ENCODE data around the gene ATP9B.

Gene ATP9B, protein sequence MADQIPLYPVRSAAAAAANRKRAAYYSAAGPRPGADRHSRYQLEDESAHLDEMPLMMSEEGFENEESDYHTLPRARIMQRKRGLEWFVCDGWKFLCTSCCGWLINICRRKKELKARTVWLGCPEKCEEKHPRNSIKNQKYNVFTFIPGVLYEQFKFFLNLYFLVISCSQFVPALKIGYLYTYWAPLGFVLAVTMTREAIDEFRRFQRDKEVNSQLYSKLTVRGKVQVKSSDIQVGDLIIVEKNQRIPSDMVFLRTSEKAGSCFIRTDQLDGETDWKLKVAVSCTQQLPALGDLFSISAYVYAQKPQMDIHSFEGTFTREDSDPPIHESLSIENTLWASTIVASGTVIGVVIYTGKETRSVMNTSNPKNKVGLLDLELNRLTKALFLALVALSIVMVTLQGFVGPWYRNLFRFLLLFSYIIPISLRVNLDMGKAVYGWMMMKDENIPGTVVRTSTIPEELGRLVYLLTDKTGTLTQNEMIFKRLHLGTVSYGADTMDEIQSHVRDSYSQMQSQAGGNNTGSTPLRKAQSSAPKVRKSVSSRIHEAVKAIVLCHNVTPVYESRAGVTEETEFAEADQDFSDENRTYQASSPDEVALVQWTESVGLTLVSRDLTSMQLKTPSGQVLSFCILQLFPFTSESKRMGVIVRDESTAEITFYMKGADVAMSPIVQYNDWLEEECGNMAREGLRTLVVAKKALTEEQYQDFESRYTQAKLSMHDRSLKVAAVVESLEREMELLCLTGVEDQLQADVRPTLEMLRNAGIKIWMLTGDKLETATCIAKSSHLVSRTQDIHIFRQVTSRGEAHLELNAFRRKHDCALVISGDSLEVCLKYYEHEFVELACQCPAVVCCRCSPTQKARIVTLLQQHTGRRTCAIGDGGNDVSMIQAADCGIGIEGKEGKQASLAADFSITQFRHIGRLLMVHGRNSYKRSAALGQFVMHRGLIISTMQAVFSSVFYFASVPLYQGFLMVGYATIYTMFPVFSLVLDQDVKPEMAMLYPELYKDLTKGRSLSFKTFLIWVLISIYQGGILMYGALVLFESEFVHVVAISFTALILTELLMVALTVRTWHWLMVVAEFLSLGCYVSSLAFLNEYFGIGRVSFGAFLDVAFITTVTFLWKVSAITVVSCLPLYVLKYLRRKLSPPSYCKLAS

DNA sequence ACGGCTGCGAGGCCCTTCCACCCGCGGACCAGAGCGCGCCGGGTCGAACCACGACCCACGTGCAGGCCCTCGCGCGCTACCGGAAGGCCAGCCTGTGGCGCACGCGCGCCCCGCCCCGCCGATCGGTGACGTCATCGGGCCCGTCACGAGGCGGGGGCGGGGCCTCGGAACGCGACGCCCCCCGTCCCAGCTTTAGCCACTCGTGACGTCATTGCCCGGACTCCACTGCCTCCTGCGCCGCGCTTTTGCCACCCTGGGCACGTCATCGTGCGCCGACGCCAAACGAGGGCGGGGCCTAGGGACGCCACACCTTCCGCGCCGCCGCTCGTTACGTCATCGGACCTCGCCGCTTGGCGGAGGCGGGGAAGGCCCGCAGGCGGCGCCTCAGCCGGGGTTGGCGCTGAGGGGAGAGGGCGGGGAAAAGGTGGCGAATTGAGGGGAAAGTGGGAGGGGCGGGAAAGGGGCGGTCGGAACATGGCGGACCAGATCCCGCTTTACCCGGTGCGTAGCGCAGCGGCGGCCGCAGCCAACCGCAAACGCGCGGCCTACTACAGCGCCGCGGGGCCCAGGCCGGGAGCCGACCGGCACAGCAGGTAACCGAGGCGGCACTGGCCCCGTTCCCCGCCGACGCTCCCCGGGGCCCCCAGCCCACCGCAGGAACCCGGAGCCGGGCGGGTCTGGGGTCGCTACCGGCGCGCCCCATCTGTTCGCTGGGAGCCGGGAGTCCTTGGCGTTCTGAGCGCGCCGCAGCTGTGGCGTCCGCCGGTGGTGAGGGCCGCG lies at the start of gene ATP9B:
Gene ATP9B (plus strand): TSS at position 458 of the 780 bp plus-strand sequence. CDS start 17 bp downstream, at position 475.
- peak within 1 kb of the TSS; percentile 86 for H3K4me3 ChIP-seq (replicated peaks; ENCODE audit: low read depth, low read length)
- DNase-seq (ENCODE audit: extremely low read depth, low read depth): peak; percentile 82
- TF ChIP-seq, protein P1, sequence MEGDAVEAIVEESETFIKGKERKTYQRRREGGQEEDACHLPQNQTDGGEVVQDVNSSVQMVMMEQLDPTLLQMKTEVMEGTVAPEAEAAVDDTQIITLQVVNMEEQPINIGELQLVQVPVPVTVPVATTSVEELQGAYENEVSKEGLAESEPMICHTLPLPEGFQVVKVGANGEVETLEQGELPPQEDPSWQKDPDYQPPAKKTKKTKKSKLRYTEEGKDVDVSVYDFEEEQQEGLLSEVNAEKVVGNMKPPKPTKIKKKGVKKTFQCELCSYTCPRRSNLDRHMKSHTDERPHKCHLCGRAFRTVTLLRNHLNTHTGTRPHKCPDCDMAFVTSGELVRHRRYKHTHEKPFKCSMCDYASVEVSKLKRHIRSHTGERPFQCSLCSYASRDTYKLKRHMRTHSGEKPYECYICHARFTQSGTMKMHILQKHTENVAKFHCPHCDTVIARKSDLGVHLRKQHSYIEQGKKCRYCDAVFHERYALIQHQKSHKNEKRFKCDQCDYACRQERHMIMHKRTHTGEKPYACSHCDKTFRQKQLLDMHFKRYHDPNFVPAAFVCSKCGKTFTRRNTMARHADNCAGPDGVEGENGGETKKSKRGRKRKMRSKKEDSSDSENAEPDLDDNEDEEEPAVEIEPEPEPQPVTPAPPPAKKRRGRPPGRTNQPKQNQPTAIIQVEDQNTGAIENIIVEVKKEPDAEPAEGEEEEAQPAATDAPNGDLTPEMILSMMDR (IDR thresholded peaks at IDR 0.05; ENCODE audit: low read depth, low read length, missing control alignments): no peak

DNA sequence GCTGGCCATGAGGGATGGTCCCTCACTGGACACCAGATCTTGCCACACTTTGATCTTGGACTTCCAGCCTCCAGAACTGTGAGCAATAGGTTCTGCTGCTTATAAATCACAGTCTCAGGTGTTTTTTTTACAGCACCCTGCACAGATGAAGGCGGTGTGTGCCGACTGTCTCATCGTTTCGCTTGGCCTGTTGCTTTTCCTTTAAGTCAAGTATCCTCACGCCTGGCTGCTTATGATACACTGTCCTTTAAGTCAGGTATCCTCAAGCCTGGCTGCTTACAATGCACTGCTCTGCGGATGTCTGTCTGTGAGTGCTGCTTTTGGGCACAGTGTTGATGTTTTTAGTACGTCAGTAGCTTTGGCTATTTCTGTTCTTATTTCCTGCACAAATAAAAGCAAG lies 49.3 kb upstream of the ATP9B start:
- no peak for DNase-seq (ENCODE audit: extremely low read depth, low read depth)
- TF ChIP-seq, protein P1 (IDR thresholded peaks at IDR 0.05; ENCODE audit: low read depth, low read length, missing control alignments): no peak
- no peak overlapping the region for H3K4me3 ChIP-seq (replicated peaks; ENCODE audit: low read depth, low read length)

DNA sequence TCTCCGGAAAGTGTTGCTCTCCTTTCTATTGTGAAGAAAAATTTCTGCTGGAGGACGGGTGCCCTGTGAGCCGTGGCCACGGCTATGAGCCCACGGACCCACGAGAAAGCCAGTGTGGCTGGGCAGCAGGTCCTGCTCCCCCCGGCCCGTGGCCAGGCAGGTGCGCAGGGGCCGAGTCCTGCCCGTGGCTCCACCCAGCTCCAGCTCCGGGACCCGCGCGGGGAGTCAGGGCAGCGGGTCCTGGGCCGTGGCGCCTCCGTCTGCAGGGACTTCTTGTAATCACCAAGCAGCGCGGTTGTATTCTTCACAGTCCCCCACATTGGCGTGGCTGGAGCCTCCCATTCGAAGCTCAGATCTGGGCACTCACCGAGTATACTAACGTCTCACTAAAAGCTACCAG lies 46.6 kb upstream of the ATP9B start:
- TF ChIP-seq, protein P1 (IDR thresholded peaks at IDR 0.05; ENCODE audit: low read depth, low read length, missing control alignments): no peak
- no peak for DNase-seq (ENCODE audit: extremely low read depth, low read depth)
- no peak overlapping the region for H3K4me3 ChIP-seq (replicated peaks; ENCODE audit: low read depth, low read length)

GRCh38 chr18:79026491-79026890 lies 42.7 kb upstream of the ATP9B start:
- DNase-seq (ENCODE audit: extremely low read depth, low read depth): no peak
- TF ChIP-seq, protein P1 (IDR thresholded peaks at IDR 0.05; ENCODE audit: low read depth, low read length, missing control alignments): no peak

GRCh38 chr18:79030680-79031079 lies 38.5 kb upstream of the ATP9B start:
- no peak for DNase-seq (ENCODE audit: extremely low read depth, low read depth)
- H3K4me3 ChIP-seq (replicated peaks; ENCODE audit: low read depth, low read length): no peak overlapping the region
- TF ChIP-seq, protein P1 (IDR thresholded peaks at IDR 0.05; ENCODE audit: low read depth, low read length, missing control alignments): no peak

More at GRCh38 chr18:79026491-79026890, 42.7 kb upstream of the ATP9B start:
- H3K4me3 ChIP-seq (replicated peaks; ENCODE audit: low read depth, low read length): no peak overlapping the region

GRCh38 chr18:79042276-79042675 lies 26.9 kb upstream of the ATP9B start:
- no peak overlapping the region for H3K4me3 ChIP-seq (replicated peaks; ENCODE audit: low read depth, low read length)
- TF ChIP-seq, protein P1 (IDR thresholded peaks at IDR 0.05; ENCODE audit: low read depth, low read length, missing control alignments): no peak
- DNase-seq (ENCODE audit: extremely low read depth, low read depth): no peak

Measured in HFF-Myc (cell line).